Progenitor cell of endocrine pancreas (in vitro differentiated cells): ENCODE data around the gene PVR. TPM values are rescaled to one million over a fixed set of nuclear protein-coding genes. Genes with fewer than 3 reads are reported as not detected.

Source experiments
- DNase-seq: peaks from one replicate; pipeline ENCODE4 v3.0.0; 2021; ENCODE audit warnings: low spot score; ENCODE audit not compliant: unreplicated experiment
- H3K27ac Mint-ChIP-seq: 2 replicates; pipeline ENCODE4 v1.8.0; 2021; ENCODE audit warnings: mild to moderate bottlenecking, moderate library complexity, mixed read lengths
- H3K27me3 Mint-ChIP-seq: 2 replicates; pipeline ENCODE4 v1.8.0; 2021; ENCODE audit warnings: mixed read lengths
- H3K36me3 Mint-ChIP-seq: 2 replicates; pipeline ENCODE4 v1.8.0; 2022; ENCODE audit warnings: mixed read lengths; ENCODE audit not compliant: insufficient read depth
- H3K4me1 Mint-ChIP-seq: 2 replicates; pipeline ENCODE4 v1.8.0; 2021; ENCODE audit warnings: low read depth, mixed read lengths
- H3K4me3 Mint-ChIP-seq: 2 replicates; pipeline ENCODE4 v1.8.0; 2021; ENCODE audit warnings: low read depth, mild to moderate bottlenecking, moderate library complexity, mixed read lengths
- H3K9me3 Mint-ChIP-seq: 2 replicates; pipeline ENCODE4 v1.8.0; 2021; ENCODE audit warnings: low read depth, mixed read lengths
- CTCF ChIP-seq: fragments of 200-600 bp; sonication (generic); IDR thresholded peaks from one replicate; pipeline ENCODE4 v1.5.0; 2021; ENCODE audit warnings: antibody characterized with exemption, mild to moderate bottlenecking; ENCODE audit not compliant: unreplicated experiment
- total RNA-seq: library from RNA; stranded (reverse); gene quantifications from 2 replicates; pipeline ENCODE4 v1.2.1, GENCODE V29; 2021

PVR gene
- total RNA-seq, 1 donor from 2014 or later = 61.2 TPM

DNA sequence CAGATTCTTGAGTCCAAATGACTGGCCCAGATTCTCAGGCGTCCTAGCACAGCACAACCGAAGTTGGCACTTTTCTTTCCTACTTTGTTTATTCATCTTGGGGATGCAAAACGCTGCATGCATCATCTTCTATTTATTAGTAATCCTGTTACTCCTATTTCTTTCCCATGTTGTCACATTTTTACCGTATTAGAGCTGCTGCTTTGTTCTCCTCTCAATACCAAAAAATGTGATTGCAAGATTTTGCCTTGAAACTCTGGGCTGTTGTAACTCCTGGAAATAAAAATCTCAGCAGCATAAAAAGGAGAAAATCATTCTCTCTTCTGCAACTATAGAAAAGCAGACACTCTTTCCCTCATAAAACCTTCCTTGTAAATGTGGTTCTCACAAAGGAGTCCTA lies 43.2 kb upstream of the PVR start:
- no peak for DNase-seq
- TF ChIP-seq CTCF = no peak
- H3K9me3 Mint-ChIP-seq = no peaks in the 10 kb centered on the region
- H3K27me3 Mint-ChIP-seq = no peaks in the 10 kb centered on the region
- peaks cover 44% of the 10 kb centered on the region for H3K4me1 Mint-ChIP-seq
- H3K36me3 Mint-ChIP-seq = no peaks in the 10 kb centered on the region
- H3K27ac Mint-ChIP-seq = no peak overlapping the region
- H3K4me3 Mint-ChIP-seq = no peak overlapping the region

DNA sequence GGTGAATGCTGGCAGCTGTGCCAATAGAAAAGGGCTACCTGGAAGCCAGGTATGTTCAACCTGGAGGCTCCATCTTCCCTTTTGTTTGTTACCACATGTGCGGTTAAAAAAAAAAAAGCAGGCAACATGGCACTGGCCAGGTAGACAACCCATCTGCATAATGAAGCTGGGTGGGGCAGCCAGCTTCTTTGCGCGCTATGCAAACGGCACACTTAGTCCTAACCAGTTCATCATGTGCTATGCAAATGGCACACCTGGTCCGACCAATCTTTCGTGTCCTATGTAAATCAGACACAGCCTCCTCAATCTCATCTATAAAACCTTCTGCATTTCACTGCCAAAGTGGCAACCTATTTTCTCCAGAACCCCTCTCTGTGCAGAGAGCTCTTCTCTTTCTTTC lies 41.6 kb upstream of the PVR start:
- Mint-ChIP-seq H3K36me3 (no peaks in the 10 kb centered on the region), H3K4me1 (peaks cover 35% of the 10 kb centered on the region), H3K27me3 (no peaks in the 10 kb centered on the region), H3K4me3 (no peak overlapping the region), H3K9me3 (no peaks in the 10 kb centered on the region), H3K27ac (peak overlapping the region; percentile 22)
- no peak for TF ChIP-seq CTCF
- DNase-seq = no peak

DNA sequence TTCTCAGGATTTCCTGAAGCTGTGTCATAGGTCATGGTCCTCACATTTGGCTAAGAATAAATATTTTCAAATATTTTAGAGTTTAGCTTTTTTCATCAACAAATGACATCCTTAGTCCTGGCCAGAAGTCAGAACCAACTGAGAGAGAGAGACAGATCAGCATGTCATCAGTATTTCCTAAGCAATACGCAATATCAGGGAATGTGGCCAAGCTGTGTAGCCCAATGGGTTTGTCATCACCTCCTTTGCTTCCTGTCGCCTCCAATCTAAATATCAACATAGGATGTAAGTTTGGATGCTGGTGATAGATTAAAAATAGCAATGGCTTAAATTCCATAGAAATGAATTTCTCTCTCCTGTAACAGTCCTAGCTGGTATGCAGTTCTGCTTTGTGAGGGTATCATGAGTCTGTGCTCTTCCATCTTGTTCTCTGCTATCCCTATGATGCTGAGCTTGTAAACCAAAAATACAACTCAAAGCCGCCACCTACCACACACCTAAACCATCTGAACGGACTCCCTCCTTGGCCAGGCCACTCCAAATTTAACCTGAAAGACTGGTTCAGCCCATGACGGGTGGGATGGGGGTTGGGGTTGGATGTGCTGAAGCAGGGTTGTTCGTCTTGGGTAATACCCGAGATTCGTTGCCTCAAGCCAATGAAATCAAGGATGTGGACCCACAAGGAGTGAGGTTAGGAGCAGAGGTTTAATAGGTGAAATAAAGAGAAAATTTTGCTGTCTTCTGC lies 40.3 kb upstream of the PVR start:
- H3K27ac Mint-ChIP-seq = no peak overlapping the region

GRCh38 chr19:44604241-44604640 lies 39.5 kb upstream of the PVR start:
- H3K4me1 Mint-ChIP-seq = peaks cover 38% of the 10 kb centered on the region
- peak overlapping the region; percentile 50 for H3K27ac Mint-ChIP-seq
- no peak for TF ChIP-seq CTCF
- no peaks in the 10 kb centered on the region for H3K27me3 Mint-ChIP-seq
- no peaks in the 10 kb centered on the region for H3K36me3 Mint-ChIP-seq
- no peak overlapping the region for H3K4me3 Mint-ChIP-seq
- DNase-seq = no peak
- H3K9me3 Mint-ChIP-seq = no peaks in the 10 kb centered on the region

More for the DNA sequence above, 40.3 kb upstream of the PVR start:
- DNase-seq = no peak
- H3K4me3 Mint-ChIP-seq = no peak overlapping the region
- no peaks in the 10 kb centered on the region for H3K36me3 Mint-ChIP-seq
- peaks cover 36% of the 10 kb centered on the region for H3K4me1 Mint-ChIP-seq
- no peaks in the 10 kb centered on the region for H3K27me3 Mint-ChIP-seq
- H3K9me3 Mint-ChIP-seq = no peaks in the 10 kb centered on the region
- no peak for TF ChIP-seq CTCF

DNA sequence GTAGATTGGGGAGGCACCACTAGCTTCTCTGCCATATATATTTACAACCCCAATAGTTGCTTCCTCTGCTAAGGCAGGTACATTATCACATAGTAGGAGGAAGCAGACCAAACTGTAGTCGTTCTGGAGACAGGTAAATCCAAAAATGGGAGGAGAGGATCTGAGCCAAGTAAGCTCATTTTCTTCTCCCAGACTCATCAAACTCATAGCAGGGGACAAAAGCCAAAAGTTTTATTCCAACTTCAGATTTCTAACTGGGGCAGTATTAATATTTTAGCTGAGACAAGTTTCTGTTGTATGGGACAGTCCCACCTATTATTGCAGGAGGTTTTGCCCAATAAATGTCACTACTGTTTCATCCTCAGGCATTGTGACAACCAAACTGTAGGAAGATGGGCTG lies 38.2 kb upstream of the PVR start:
- no peak for TF ChIP-seq CTCF
- Mint-ChIP-seq H3K4me3 (no peak overlapping the region), H3K4me1 (peaks cover 40% of the 10 kb centered on the region), H3K27ac (peak overlapping the region; percentile 49), H3K27me3 (no peaks in the 10 kb centered on the region), H3K36me3 (no peaks in the 10 kb centered on the region), H3K9me3 (no peaks in the 10 kb centered on the region)
- no peak for DNase-seq
